RPMI8226 (cell line): ENCODE data around the gene DNPH1.
A peak's percentile ranks its signal among the peaks of the same experiment; 100 is the strongest.

Experiments used
- DNase-seq: peaks from one replicate; pipeline ENCODE4 v3.0.0-alpha.2; 2015

DNPH1 gene

DNA sequence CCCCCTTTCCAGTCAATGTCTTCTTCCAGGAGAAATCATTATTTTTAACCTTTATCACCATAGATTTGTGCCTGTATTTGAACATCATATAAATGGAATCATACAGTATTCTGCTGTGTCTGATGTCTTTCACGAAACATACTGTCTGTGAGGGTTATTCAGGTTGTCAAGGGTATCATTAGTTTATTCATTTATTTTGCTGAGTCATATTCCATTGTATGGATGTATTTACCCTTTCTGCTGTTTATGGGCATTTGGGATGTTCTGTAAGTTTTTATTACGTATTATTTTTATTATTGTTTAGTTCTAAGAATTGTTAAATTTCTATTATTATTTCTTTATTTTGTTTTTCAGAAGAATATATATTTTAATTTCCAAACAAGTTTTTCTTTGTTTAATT is 22.0 kb downstream of the DNPH1 start:
- no peak for DNase-seq

- no peak for DNase-seq
Measured at GRCh38 chr6:43205849-43206248, 23.4 kb downstream of the DNPH1 start.

- DNase-seq: no peak
Measured at GRCh38 chr6:43204271-43205105, 24.8 kb downstream of the DNPH1 start.

- DNase-seq: no peak
Measured at GRCh38 chr6:43203718-43204095, 25.6 kb downstream of the DNPH1 start.

- DNase-seq: no peak
Measured at GRCh38 chr6:43203029-43203717, 26.1 kb downstream of the DNPH1 start.

GRCh38 chr6:43202451-43202850 is 26.8 kb downstream of the DNPH1 start:
- DNase-seq: no peak

- DNase-seq: no peak
Measured at GRCh38 chr6:43200541-43200940, 28.7 kb downstream of the DNPH1 start.

- no peak for DNase-seq
Measured at GRCh38 chr6:43199912-43200311, 29.4 kb downstream of the DNPH1 start.

GRCh38 chr6:43196337-43196736 is 32.9 kb downstream of the DNPH1 start:
- no peak for DNase-seq

GRCh38 chr6:43193929-43194328 is 35.4 kb downstream of the DNPH1 start:
- DNase-seq: no peak

DNA sequence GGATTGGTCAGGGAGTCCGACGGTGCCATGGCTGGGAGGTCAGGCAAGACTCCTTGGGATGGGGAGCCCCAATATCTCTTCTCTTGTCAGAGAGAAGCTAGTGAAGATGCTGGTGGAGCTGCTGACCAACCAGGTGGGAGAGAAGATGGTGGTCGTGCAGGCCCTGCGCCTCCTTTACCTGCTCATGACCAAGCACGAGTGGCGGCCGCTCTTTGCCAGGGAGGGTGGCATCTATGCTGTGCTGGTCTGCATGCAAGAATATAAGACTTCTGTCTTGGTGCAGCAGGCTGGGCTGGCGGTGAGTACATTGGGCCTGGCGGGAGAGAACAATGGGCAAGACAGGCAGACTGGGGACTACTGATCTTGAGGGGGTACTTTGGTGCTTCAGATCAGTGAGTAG is 36.4 kb downstream of the DNPH1 start:
- no peak for DNase-seq

DNA sequence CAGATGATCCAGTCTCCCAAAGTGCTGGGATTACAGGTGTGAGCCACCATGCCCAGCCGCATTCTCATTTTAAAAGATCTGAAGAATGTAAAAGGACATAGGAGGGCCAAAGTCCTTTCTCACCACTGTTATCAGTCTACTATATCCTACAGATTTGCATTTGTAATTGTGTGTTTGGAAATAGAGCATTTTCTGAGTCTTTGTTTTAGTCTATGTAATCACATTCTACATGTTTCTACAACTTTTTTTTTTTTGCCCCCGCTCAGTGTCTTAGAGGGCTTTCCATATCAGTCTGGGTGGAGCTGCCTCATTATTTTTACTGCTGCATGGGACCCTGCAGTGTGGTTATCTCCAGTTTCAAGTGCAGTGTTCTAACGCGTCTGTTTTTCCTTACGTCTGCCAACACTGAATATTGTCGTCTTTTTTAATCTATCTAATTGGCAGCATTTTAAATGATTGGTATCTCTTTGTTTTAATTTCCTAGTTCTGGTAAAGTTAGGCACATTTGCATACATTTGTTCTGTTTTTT is 39.4 kb downstream of the DNPH1 start:
- no peak for DNase-seq

DNA sequence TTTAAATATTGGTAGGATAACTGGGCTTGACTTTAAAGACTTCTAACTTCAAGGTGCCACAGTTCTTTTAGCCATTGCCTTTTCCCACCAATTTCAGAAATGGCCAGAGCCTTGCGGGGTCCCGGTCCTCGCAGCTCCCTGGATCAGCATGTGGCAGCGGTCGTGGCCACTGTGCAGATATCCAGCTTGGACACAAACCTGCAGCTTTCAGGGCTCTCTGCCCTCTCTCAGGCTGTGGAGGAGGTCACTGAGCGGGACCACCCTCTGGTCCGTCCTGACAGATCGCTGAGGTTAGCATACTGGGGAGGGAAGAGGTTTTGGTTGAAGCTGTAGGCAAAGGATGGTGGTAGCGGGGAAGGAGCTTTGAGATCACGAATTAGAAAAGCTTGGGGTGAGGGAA is 40.9 kb downstream of the DNPH1 start:
- no peak for DNase-seq

- DNase-seq: no peak
Measured at GRCh38 chr6:43187821-43188220, 41.5 kb downstream of the DNPH1 start.

DNA sequence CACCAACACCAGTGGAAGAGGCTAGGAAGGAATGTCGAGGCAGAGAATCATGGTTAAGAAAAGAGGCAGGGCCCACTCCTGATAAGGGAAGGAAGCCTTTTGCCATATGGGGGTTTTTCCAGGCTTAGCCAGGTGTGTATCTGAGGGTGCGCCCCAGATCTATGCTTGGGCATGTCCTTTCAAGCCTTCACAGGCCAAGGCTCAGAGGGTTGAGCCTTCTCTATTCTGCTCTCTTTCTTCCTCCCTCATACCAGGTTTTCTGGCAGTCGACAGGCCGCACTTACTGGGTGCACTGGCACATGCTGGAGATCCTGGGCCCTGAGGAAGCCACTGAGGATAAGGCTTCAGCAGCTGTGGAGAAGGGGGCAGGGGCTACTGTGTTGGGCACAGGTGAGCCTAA is 42.6 kb downstream of the DNPH1 start:
- no peak for DNase-seq

- no peak for DNase-seq
Measured at GRCh38 chr6:43186019-43186418, 43.3 kb downstream of the DNPH1 start.

DNA sequence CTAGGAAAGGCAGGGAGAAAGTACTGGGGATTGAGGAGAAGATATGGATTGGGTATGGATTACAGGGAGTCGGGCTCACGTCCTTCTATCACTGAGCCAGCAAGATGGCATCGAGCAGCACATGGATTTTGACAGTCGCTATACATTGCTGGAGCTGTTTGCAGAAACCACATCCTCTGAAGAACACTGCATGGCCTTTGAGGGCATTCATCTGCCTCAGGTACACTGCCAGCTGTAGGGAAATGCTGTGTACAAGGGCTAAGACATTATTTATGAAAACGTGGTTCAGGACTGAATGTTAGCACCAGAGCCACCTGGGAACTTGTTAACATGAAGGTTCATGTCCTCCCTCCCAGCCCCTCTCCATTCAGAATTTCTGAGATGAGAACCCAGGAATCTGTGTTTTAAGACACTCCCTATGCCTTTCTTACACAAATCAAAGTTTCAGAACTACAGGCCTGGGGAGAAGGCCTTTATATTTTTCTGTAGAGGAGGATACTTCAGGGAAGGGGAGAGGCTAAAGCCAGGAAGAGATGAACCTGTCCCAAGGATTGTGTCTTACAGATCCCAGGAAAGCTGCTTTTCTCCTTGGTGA is 43.8 kb downstream of the DNPH1 start:
- DNase-seq: no peak

DNA sequence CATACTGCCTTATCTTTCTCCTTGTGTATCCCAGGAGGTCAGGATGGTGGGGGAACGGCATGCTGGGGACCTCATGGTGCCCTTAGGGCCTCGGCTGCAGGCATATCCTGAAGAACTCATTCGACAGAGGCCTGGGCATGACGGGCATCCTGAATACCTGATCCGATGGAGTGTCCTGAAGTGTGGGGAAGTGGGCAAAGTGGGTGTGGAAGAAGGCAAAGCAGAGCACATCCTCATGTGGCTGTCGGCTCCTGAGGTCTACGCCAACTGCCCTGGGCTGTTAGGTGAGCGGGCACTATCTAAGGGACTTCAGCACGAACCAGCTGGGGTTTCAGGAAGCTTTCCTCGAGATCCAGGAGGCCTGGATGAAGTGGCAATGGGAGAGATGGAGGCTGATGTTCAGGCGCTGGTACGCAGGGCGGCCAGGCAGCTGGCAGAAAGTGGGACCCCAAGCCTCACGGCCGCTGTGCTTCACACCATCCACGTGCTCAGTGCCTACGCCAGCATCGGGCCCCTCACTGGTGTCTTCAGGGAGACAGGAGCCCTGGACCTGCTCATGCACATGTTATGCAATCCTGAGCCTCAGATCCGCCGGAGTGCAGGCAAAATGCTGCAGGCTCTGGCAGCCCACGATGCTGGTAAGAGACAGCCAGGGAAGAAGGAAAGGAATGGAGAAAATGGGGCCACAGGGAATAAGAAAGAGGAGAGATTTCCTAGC is 44.9 kb downstream of the DNPH1 start:
- no peak for DNase-seq

GRCh38 chr6:43183441-43183840 is 45.8 kb downstream of the DNPH1 start:
- DNase-seq: no peak

DNA sequence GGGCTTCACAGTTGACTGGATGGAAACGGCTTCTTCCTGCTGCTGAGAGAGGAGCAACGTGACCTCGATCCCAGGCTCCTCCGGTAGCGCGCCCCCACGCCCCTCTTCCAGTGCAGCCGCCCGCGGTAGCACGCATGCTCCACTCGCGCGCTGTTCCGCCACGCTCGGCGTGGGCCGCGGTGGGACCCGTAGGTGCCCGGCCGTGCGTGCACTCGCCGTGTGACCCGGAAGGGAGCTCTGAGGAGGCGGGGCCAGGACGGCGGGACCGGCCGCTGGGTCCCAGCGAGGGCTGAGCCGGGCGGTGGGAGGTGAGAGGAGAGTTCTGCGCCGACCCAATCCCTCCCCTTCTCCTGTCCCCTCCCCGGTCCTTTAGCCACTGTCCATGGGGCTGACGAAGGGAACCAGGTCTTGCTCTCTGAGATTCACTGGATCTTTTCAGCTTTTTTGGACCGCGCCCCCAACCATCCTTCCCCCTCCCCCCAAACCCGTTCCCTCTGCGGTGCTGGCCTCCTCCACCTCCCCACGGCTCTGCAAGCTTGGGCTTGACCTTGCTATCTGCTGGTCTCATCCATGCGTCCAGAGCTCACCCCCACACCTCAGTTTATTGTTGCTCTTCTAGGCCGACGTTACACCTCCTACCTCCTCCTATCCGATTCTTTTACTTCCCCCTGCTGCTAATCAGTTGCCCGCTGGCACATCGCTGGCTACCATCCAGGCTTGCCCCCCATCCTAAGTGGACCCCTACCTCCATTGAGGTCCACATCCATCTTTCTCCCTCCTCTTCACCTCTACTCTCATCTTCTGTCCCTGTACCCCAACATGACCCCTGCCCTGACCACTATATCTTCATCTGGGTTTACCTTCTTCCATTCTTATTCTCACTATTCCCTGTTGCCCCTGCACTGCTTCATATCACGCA is 47.1 kb downstream of the DNPH1 start, which contains the start of gene CUL9:
Gene CUL9, plus strand, starts transcription at position 255 of the 919 bp plus-strand sequence. CDS start 2,115 bp downstream, outside the sequence.
- DNase-seq: peak; percentile 90

- no peak for DNase-seq
Measured at GRCh38 chr6:43181621-43181941, 47.7 kb downstream of the DNPH1 start.

DNA sequence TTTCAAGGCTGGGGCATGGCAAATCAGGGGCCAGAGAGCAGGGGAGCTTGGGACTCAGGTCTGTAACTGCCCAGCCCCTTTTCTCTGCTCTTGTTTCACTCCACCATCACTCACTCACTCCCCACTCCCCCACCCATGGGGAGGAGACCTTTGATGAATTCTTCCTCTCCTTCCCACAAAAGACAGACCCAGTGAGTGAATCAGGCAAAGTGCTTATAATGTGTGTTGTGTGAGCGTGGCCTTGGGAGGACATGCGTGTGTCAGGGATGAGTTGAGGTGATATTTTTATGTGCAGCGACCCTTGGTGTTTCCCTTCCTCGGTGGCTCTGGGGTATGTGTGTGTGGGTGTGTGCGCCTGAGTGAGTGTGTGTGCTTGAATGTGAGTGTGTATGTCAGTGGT is 48.3 kb downstream of the DNPH1 start:
- DNase-seq: no peak
